Stimulated activated CD8-positive, alpha-beta memory T cell treated with anti-CD3 and anti-CD28 coated beads, Interleukin-12 subunit alpha, Interleukin-12 subunit beta, amount 100 ng/mL, for 4 hours (primary cell): ENCODE results near the gene PRG2.
"Not testable (repeated sequence)": the region's sequence is repeated elsewhere in the genome, so short reads cannot be mapped to it uniquely, and the experiment has no call there.

Source experiments
- DNase-seq: peaks from one replicate; pipeline ENCODE4 v3.0.0-alpha.2; 2020; ENCODE audit warnings: low read depth

PRG2 gene

GRCh38 chr11:57419146-57419545, 28.7 kb upstream of the PRG2 start:
- no peak for DNase-seq

GRCh38 chr11:57418131-57418530, 27.7 kb upstream of the PRG2 start:
- DNase-seq, result no peak

GRCh38 chr11:57417056-57417455, 26.6 kb upstream of the PRG2 start:
- DNase-seq, result no peak

DNA sequence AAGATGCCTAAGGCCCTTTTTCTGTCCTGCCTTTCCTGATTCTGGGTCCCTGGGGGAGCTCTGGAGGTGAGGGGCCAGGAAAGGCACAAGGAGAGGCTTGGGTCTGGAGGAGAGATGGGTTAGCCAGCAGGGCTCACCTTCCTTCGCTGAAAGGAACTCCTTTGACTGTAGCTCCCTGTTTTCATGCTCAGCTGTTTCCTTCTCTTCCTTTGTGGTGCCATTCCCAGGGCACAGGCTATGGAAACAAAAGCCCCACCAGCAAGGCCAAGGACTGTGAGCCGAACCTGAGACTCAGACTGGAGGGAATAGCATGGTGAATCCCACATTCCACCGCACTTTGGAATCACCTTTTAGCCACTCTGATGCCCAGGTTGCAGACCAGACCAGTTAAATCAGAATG, 26.0 kb upstream of the PRG2 start:
- no peak for DNase-seq

DNA sequence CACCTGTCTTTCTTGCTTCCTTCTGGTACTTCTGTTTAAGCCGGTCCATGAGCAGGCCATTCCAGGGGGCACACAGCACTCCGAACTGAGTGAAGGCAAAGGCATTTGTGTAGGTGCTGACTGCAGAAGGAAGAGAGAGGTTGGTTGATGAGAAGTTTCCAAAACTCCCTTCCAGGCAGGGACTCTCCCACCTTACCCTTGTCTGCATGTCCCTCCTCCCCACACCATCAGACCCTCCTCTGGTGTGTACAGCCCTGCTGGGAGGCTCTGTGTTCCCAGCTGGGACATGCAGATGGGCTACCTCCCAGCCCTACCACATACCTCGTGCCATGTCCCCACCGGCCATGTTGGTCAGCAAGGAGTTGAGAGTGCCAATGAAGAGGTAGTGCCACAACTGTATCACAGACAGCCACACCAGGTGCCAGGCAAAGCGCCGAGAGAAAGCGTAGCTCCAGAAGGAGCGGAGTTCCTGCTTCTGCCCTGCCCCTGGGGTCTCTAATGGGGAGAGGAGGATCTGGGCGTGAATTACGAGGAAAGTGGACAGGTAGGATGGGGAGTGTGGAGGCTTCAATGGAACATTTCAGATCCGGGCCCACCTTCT, 24.3 kb upstream of the PRG2 start:
- no peak for DNase-seq

GRCh38 chr11:57413681-57414080, 23.2 kb upstream of the PRG2 start:
- DNase-seq, result no peak

DNA sequence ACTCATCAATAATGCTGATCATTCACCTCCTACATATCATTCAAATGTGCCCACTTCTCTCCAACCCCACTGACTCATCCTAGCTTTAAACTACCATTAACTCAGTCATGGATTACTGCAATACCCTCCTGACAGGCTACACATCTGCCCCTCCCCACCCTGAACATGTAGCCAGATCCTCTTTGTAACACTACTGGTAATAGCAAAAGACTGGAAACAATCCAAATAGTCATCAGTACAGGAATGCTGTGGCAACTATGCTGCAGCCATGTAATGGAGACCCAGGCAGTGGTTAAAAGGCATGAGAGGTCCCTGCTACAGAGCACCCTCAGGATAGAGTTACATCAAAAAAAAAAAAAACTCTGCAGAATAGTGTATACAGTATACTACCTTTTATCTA, 19.8 kb upstream of the PRG2 start:
- no peak for DNase-seq

GRCh38 chr11:57409321-57410100, 19.1 kb upstream of the PRG2 start:
- DNase-seq, result no peak

- DNase-seq, result no peak
Observed at GRCh38 chr11:57408771-57409170, 18.3 kb upstream of the PRG2 start.

- DNase-seq, result no peak
Observed at GRCh38 chr11:57407941-57408475, 17.6 kb upstream of the PRG2 start.

- DNase-seq, result no peak
Observed at GRCh38 chr11:57407010-57407920, 16.8 kb upstream of the PRG2 start.

GRCh38 chr11:57406337-57406904, 16.0 kb upstream of the PRG2 start:
- DNase-seq, result peak; percentile 19

GRCh38 chr11:57405271-57405860, 14.9 kb upstream of the PRG2 start:
- DNase-seq, result no peak

DNA sequence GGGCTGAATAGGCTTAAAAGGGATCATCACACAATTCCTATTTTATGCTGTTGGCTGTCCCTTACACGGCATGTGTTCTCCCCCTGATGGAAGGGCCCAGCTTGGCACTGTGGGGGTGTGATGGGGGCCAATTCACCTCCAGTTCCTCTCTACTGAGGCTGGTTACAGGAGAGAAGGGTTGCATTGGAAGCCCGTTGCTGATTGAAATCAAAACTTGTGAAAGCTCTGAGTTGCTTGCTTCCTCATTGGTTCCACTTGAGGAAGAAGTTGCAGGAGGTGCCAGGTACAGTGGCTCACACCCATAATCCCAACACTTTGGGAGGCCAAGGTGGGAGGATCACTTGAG, 13.3 kb upstream of the PRG2 start:
- DNase-seq, result no peak

- DNase-seq, result not testable (repeated sequence)
Observed at GRCh38 chr11:57403003-57403801, 12.8 kb upstream of the PRG2 start.

- no peak for DNase-seq
Observed at GRCh38 chr11:57402188-57403002, 11.9 kb upstream of the PRG2 start.

- no peak for DNase-seq
Observed at GRCh38 chr11:57399972-57400578, 9.6 kb upstream of the PRG2 start.

GRCh38 chr11:57399221-57399620, 8.8 kb upstream of the PRG2 start:
- no peak for DNase-seq

- no peak for DNase-seq
Observed at GRCh38 chr11:57397394-57397990, 7.0 kb upstream of the PRG2 start.
